Loucy (cell line): Measurements from ENCODE around the gene C1QTNF9.

Experiments
- EZH2phosphoT487 ChIP-seq: fragments of 200-600 bp; IDR thresholded peaks from 2 replicates; pipeline ENCODE4 v1.6.1; 2018; ENCODE audit warnings: antibody characterized with exemption, mild to moderate bottlenecking, moderate library complexity, borderline replicate concordance
- TF ChIP-seq, protein P1 (sequence below): fragments of 200-600 bp; sonication (generic); conservative IDR thresholded peaks from 2 replicates; pipeline ENCODE4 v1.5.1; 2014; ENCODE audit warnings: mild to moderate bottlenecking, antibody characterized with exemption, low read length

DNA sequence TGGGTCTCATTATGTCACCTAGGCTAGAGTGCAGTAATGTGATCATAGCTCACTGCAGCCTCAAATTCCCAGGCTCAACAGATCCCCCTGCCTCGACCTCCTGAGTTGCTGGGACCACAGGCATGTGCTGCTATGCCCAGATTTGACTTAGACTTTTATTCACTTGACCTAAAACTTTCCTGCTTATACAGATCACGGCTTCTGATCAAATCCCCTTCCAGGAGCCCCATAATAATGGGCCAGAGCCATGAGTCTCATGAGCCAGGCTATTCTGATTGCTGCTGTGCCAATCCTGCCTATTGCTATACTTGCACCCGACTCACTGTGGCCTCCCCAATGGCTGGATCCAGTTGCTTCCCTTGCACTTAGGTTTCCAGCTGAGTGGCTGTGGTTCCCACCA is 42.0 kb downstream of the C1QTNF9 start:
- TF ChIP-seq, protein P1, sequence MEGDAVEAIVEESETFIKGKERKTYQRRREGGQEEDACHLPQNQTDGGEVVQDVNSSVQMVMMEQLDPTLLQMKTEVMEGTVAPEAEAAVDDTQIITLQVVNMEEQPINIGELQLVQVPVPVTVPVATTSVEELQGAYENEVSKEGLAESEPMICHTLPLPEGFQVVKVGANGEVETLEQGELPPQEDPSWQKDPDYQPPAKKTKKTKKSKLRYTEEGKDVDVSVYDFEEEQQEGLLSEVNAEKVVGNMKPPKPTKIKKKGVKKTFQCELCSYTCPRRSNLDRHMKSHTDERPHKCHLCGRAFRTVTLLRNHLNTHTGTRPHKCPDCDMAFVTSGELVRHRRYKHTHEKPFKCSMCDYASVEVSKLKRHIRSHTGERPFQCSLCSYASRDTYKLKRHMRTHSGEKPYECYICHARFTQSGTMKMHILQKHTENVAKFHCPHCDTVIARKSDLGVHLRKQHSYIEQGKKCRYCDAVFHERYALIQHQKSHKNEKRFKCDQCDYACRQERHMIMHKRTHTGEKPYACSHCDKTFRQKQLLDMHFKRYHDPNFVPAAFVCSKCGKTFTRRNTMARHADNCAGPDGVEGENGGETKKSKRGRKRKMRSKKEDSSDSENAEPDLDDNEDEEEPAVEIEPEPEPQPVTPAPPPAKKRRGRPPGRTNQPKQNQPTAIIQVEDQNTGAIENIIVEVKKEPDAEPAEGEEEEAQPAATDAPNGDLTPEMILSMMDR = no peak
- TF ChIP-seq EZH2phosphoT487 = no peak
